H1 (cell line): ENCODE results near the gene C5AR2. TPM values are rescaled to one million over a fixed set of nuclear protein-coding genes. Genes with fewer than 3 reads are reported as not detected.
A peak's percentile ranks its signal among the peaks of the same experiment; 100 is the strongest.

Experiments
- MAFK ChIP-seq: IDR thresholded peaks from 2 replicates; pipeline ENCODE4 v1.6.1; 2012; ENCODE audit warnings: low read depth, mild to moderate bottlenecking, improper control_type of control experiment, low read length
- RAD21 ChIP-seq, 2 experiments: IDR thresholded peaks in 1 of 2; conservative IDR thresholded peaks in 1 of 2; 2 replicates each; pipeline ENCODE4 v1.6.1; 2011; ENCODE audit warnings: low read depth in 2 of 2, low read length in 2 of 2, improper control_type of control experiment in 1 of 2, inconsistent platforms in 1 of 2, mild to moderate bottlenecking in 1 of 2, moderate library complexity in 1 of 2
- polyA plus RNA-seq, 7 experiments: library from polyadenylated mRNA; depleted of rRNA in 3 of 7; stranded (reverse) in 5 of 7; unstranded in 2 of 7; fragments of >200 nt in 5 of 7; fragments of 200-250 nt in 2 of 7; gene quantifications; 1 replicate in 5 of 7; 2 replicates in 1 of 7; 4 replicates in 1 of 7; pipeline versions ENCODE4 v1.2.1 to v1.2.3, GENCODE V29; 2011 to 2013; ENCODE audit warnings: missing spikeins in 2 of 7, mixed read lengths in 2 of 7
- total RNA-seq: library from RNA; stranded (reverse); fragmentation: NEBNext Ultra II Directional; extraction: Animal tissue kit (Norgen Biotek cat#: 25700); gene quantifications from 2 replicates; pipeline ENCODE4 v1.2.1, GENCODE V29; 2021
- TF ChIP-seq, protein P1 (sequence below): IDR thresholded peaks from 2 replicates; pipeline ENCODE4 v1.6.1; 2012; ENCODE audit warnings: inconsistent platforms

Gene C5AR2
- total and polyA plus RNA-seq, 2 of the 8 experiments (the other 6 are each of a cell fraction or from before 2014, with no cell fraction given): 0.08 to 0.15 TPM

DNA sequence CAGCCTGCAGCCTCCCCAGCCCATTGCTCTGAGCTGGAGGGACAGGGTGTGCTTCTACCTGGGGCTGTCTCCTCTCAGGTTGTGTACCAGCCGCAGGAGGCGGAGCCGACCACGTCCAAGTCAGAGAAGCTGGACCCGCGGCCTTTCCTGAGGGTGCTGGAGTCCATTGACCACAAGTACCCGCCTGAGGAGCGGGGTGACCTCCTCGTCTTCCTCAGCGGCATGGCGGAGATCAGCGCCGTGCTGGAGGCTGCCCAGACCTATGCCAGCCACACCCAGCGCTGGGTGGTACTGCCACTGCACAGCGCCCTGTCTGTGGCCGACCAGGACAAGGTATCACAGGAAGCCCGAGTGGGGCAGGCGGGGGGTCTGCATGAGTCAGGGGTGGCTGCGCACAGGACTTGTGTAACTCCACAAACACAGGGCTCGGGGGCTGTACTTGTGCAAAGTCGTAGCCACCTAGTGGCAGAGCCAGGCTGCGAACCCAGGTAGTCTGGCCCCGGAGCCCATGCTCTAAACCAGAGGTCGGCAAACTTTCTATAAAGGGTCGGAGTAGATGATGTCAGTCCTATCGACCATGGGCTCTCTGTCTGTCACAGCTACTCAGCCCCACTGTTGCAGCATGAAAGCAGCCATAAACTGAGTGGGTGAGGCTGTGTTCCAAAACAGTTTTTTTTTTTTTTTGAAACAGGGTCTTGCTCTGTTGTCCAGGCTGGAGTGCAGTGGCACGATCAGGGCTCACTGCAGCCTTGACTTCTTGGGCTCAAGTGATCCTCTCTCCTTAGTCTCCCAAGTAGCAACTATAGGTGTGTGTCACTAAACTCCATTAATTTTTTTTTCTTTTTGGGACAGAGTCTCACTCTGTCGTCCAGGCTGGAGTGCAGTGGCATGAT is 26.1 kb downstream of the C5AR2 start (continued):
- TF ChIP-seq RAD21 (IDR thresholded peaks at IDR 0.05 in 1 of 2, conservative IDR thresholded peaks at IDR 0.05 in 1 of 2; ENCODE audit: low read depth in 2 of 2, low read length in 2 of 2): peak; percentile 29 to 46; a peak in 2 of 4 replicates
- TF ChIP-seq, protein P1, sequence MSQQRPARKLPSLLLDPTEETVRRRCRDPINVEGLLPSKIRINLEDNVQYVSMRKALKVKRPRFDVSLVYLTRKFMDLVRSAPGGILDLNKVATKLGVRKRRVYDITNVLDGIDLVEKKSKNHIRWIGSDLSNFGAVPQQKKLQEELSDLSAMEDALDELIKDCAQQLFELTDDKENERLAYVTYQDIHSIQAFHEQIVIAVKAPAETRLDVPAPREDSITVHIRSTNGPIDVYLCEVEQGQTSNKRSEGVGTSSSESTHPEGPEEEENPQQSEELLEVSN: no peak
- TF ChIP-seq MAFK: no peak
